ENCODE data around the gene LPP. TPM values are rescaled to one million over a fixed set of nuclear protein-coding genes. Genes with fewer than 3 reads are reported as not detected.

Gene LPP
- total and polyA plus RNA-seq, 4 donors = 7.2 to 50.3 (median 26.4) TPM

GRCh38 chr3:188870431-188870830 is 716.5 kb downstream of the LPP start:
- no peaks in the 10 kb centered on the region for H3K36me3 ChIP-seq (ENCODE audit: control insufficient read depth, insufficient read depth, low read length)
- H3K27ac ChIP-seq (ENCODE audit: low read depth, low read length) = no peak overlapping the region
- 100% methylated on average over 1 of the region's 8 CpGs for WGBS (ENCODE audit: insufficient coverage)
- no peaks in the 10 kb centered on the region for H3K9me3 ChIP-seq (ENCODE audit: control insufficient read depth, insufficient read depth, low read length)
- peak in 1 of 6 donors; percentile 69 for DNase-seq (ENCODE audit: low read depth in 4 of 6, low spot score in 6 of 6)
- no peak overlapping the region for H3K4me3 ChIP-seq (ENCODE audit: low read depth, low read length)
- H3K27me3 ChIP-seq (ENCODE audit: control insufficient read depth, insufficient read depth, low read length) = no peaks in the 10 kb centered on the region
- H3K4me1 ChIP-seq (ENCODE audit: control insufficient read depth, insufficient read depth, low read length) = peaks cover 2% of the 10 kb centered on the region

GRCh38 chr3:188874576-188874975 is 720.6 kb downstream of the LPP start:
- Histone ChIP-seq H3K27me3 (ENCODE audit: control insufficient read depth, insufficient read depth, low read length) (no peaks in the 10 kb centered on the region), H3K36me3 (ENCODE audit: control insufficient read depth, insufficient read depth, low read length) (no peaks in the 10 kb centered on the region), H3K9me3 (ENCODE audit: control insufficient read depth, insufficient read depth, low read length) (no peaks in the 10 kb centered on the region), H3K4me3 (ENCODE audit: low read depth, low read length) (no peak overlapping the region), H3K4me1 (ENCODE audit: control insufficient read depth, insufficient read depth, low read length) (no peaks in the 10 kb centered on the region), H3K27ac (ENCODE audit: low read depth, low read length) (no peak overlapping the region)
- DNase-seq (ENCODE audit: low read depth in 4 of 6, low spot score in 6 of 6) = no peak
- no CpG with 5 or more reads among the region's 1 CpG for WGBS (ENCODE audit: insufficient coverage)

GRCh38 chr3:188875413-188875812 is 721.5 kb downstream of the LPP start:
- no peak for DNase-seq (ENCODE audit: low read depth in 4 of 6, low spot score in 6 of 6)
- no peaks in the 10 kb centered on the region for H3K27me3 ChIP-seq (ENCODE audit: control insufficient read depth, insufficient read depth, low read length)
- H3K27ac ChIP-seq (ENCODE audit: low read depth, low read length) = no peak overlapping the region
- no peaks in the 10 kb centered on the region for H3K4me1 ChIP-seq (ENCODE audit: control insufficient read depth, insufficient read depth, low read length)
- no CpG with 5 or more reads among the region's 1 CpG for WGBS (ENCODE audit: insufficient coverage)
- no peaks in the 10 kb centered on the region for H3K9me3 ChIP-seq (ENCODE audit: control insufficient read depth, insufficient read depth, low read length)
- H3K36me3 ChIP-seq (ENCODE audit: control insufficient read depth, insufficient read depth, low read length) = no peaks in the 10 kb centered on the region
- no peak overlapping the region for H3K4me3 ChIP-seq (ENCODE audit: low read depth, low read length)

DNA sequence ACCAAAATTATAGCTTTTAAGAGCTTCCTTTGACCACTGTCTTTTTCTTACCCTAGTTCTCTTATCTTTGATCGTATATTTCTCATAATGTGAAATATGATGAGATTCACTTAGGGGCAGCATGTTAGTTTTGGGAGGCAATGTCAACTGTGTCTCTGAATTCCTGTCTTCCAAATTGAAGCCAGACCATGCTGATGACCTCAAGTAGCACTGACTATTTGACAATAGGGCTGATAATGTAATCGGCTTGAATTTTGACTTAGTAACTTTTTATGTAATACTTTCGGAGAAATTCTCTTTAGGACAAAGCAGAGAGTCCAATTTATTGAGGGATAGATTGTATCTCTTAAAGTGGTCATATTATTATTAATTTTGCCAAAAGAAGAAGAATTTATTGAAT is 722.4 kb downstream of the LPP start:
- no peak overlapping the region for H3K4me3 ChIP-seq (ENCODE audit: low read depth, low read length)
- H3K36me3 ChIP-seq (ENCODE audit: control insufficient read depth, insufficient read depth, low read length) = no peaks in the 10 kb centered on the region
- no peaks in the 10 kb centered on the region for H3K9me3 ChIP-seq (ENCODE audit: control insufficient read depth, insufficient read depth, low read length)
- H3K27ac ChIP-seq (ENCODE audit: low read depth, low read length) = no peak overlapping the region
- no peaks in the 10 kb centered on the region for H3K4me1 ChIP-seq (ENCODE audit: control insufficient read depth, insufficient read depth, low read length)
- no peaks in the 10 kb centered on the region for H3K27me3 ChIP-seq (ENCODE audit: control insufficient read depth, insufficient read depth, low read length)
- WGBS (ENCODE audit: insufficient coverage) = no CpG with 5 or more reads among the region's 3 CpGs
- no peak for DNase-seq (ENCODE audit: low read depth in 4 of 6, low spot score in 6 of 6)

DNA sequence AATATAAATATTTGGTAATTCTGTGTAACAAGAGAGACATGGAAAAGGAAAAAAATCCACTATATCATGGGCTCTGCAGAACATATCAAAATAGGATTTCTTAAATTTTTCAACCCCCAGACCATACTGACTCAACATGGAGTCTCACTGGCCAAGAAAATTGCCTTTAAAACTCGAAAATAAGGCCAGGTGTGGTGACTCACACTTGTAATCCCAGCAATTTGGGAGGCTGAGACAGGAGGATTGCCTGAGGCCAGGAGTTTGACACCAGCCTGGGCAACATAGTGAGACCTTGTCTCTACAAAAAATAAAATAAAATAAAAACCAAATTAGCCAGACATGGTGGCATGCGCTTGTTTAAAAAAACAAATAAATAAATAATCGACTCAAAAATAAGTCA is 723.4 kb downstream of the LPP start:
- no peak overlapping the region for H3K4me3 ChIP-seq (ENCODE audit: low read depth, low read length)
- H3K9me3 ChIP-seq (ENCODE audit: control insufficient read depth, insufficient read depth, low read length) = no peaks in the 10 kb centered on the region
- 80% methylated on average over 3 of the region's 3 CpGs for WGBS (ENCODE audit: insufficient coverage)
- no peak for DNase-seq (ENCODE audit: low read depth in 4 of 6, low spot score in 6 of 6)
- H3K27me3 ChIP-seq (ENCODE audit: control insufficient read depth, insufficient read depth, low read length) = no peaks in the 10 kb centered on the region
- H3K36me3 ChIP-seq (ENCODE audit: control insufficient read depth, insufficient read depth, low read length) = no peaks in the 10 kb centered on the region
- no peak overlapping the region for H3K27ac ChIP-seq (ENCODE audit: low read depth, low read length)
- H3K4me1 ChIP-seq (ENCODE audit: control insufficient read depth, insufficient read depth, low read length) = no peaks in the 10 kb centered on the region

DNA sequence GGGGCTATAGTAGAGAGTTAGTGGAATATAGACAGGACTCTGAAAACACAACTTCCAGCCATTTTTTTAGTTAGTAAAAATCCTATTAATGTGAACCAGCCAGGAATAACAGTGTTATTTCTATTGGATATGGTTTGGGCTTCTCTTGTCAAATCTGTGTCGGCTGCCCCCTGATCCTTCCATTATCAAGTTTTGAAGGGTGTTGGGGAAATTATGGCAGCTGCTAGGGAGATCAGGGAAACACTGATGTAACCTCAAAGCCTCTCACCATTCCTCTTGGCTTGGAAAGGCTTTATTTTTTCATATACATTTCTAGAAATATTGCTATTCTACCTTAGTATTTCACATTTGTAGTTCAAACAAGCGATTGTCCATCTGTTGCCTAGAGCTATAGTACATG is 724.1 kb downstream of the LPP start:
- Histone ChIP-seq H3K27me3 (ENCODE audit: control insufficient read depth, insufficient read depth, low read length) (no peaks in the 10 kb centered on the region), H3K36me3 (ENCODE audit: control insufficient read depth, insufficient read depth, low read length) (no peaks in the 10 kb centered on the region), H3K4me3 (ENCODE audit: low read depth, low read length) (no peak overlapping the region), H3K4me1 (ENCODE audit: control insufficient read depth, insufficient read depth, low read length) (no peaks in the 10 kb centered on the region), H3K9me3 (ENCODE audit: control insufficient read depth, insufficient read depth, low read length) (no peaks in the 10 kb centered on the region), H3K27ac (ENCODE audit: low read depth, low read length) (no peak overlapping the region)
- peak in 1 of 6 donors; percentile 34 for DNase-seq (ENCODE audit: low read depth in 4 of 6, low spot score in 6 of 6)
- WGBS (ENCODE audit: insufficient coverage) = no CpG with 5 or more reads among the region's 2 CpGs

DNA sequence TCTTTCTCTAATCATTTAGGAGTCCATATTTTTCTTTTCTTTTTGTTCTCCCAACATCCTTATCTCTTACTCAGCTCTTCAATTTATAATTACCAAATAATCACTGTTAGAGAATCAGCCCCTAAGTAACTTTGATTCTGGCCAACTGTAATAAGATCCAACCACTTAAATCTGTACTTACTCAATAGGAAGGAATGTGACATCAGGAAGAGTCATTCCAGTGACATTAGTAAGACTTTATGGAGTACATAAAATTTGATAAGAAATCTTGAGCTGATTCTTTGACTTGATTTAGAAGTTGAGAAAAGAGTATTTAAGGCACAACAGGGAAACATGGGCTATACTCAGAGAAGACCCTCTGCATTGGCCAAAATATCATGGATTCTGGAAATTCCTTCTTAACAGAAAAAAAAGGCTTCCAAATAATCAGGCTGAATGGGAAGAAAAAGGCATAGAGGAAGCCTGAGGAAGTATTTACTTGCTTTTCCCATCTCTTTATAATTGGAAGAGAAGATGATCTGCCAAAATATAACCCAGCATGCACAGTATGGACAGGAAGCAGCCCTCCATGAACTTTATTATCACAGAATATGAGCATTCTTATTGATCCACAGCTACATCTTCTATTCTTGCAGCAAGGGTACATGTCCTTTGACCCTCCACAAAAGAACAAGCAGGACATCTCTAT is 728.1 kb downstream of the LPP start:
- Histone ChIP-seq H3K27ac (ENCODE audit: low read depth, low read length) (no peak overlapping the region), H3K9me3 (ENCODE audit: control insufficient read depth, insufficient read depth, low read length) (no peaks in the 10 kb centered on the region), H3K27me3 (ENCODE audit: control insufficient read depth, insufficient read depth, low read length) (no peaks in the 10 kb centered on the region), H3K36me3 (ENCODE audit: control insufficient read depth, insufficient read depth, low read length) (no peaks in the 10 kb centered on the region), H3K4me1 (ENCODE audit: control insufficient read depth, insufficient read depth, low read length) (no peaks in the 10 kb centered on the region), H3K4me3 (ENCODE audit: low read depth, low read length) (no peak overlapping the region)
- DNase-seq (ENCODE audit: low read depth in 4 of 6, low spot score in 6 of 6) = no peak

GRCh38 chr3:188884299-188885043 is 730.5 kb downstream of the LPP start:
- H3K4me3 ChIP-seq (ENCODE audit: low read depth, low read length) = no peak overlapping the region
- no peaks in the 10 kb centered on the region for H3K27me3 ChIP-seq (ENCODE audit: control insufficient read depth, insufficient read depth, low read length)
- no peaks in the 10 kb centered on the region for H3K36me3 ChIP-seq (ENCODE audit: control insufficient read depth, insufficient read depth, low read length)
- no peaks in the 10 kb centered on the region for H3K4me1 ChIP-seq (ENCODE audit: control insufficient read depth, insufficient read depth, low read length)
- H3K9me3 ChIP-seq (ENCODE audit: control insufficient read depth, insufficient read depth, low read length) = no peaks in the 10 kb centered on the region
- H3K27ac ChIP-seq (ENCODE audit: low read depth, low read length) = no peak overlapping the region
- 95% methylated on average over 8 of the region's 11 CpGs for WGBS (ENCODE audit: insufficient coverage)
- no peak for DNase-seq (ENCODE audit: low read depth in 4 of 6, low spot score in 6 of 6)

- Histone ChIP-seq H3K4me3 (ENCODE audit: low read depth, low read length) (no peak overlapping the region), H3K9me3 (ENCODE audit: control insufficient read depth, insufficient read depth, low read length) (no peaks in the 10 kb centered on the region), H3K4me1 (ENCODE audit: control insufficient read depth, insufficient read depth, low read length) (no peaks in the 10 kb centered on the region), H3K27me3 (ENCODE audit: control insufficient read depth, insufficient read depth, low read length) (no peaks in the 10 kb centered on the region), H3K36me3 (ENCODE audit: control insufficient read depth, insufficient read depth, low read length) (no peaks in the 10 kb centered on the region), H3K27ac (ENCODE audit: low read depth, low read length) (no peak overlapping the region)
- peak in 2 of 6 donors; percentile 52 to 82 for DNase-seq (ENCODE audit: low read depth in 4 of 6, low spot score in 6 of 6)
- 53% methylated on average over 5 of the region's 14 CpGs for WGBS (ENCODE audit: insufficient coverage)
Observed at GRCh38 chr3:188888321-188889053, 734.5 kb downstream of the LPP start.
